ENCODE results near the gene CENPP.
"Not testable (repeated sequence)": the region's sequence is repeated elsewhere in the genome, so short reads cannot be mapped to it uniquely, and the experiment has no call there.

CENPP gene

GRCh38 chr9:92592537-92592936 lies 266.8 kb downstream of the CENPP start:
- Histone ChIP-seq H3K27me3 (ENCODE audit: control insufficient read depth, insufficient read depth, low read length) (no peaks in the 10 kb centered on the region), H3K9ac (no peak overlapping the region), H3K4me3 (ENCODE audit: low read depth, low read length) (no peak overlapping the region), H3K4me1 (peaks cover 9% of the 10 kb centered on the region), H3K27ac (no peak overlapping the region), H3K4me2 (ENCODE audit: low read length) (no peak overlapping the region), H2AFZ (no peak overlapping the region), H3K79me2 (no peaks in the 10 kb centered on the region), H3K9me3 (ENCODE audit: control insufficient read depth, low read length) (no peaks in the 10 kb centered on the region), H3K36me3 (ENCODE audit: control insufficient read depth, insufficient read depth, low read length) (no peaks in the 10 kb centered on the region)
- TF ChIP-seq CTCF (IDR thresholded peaks at IDR 0.05), result no peak

- H3K4me1 ChIP-seq, result peaks cover 9% of the 10 kb centered on the region
- no peaks in the 10 kb centered on the region for H3K36me3 ChIP-seq (ENCODE audit: control insufficient read depth, insufficient read depth, low read length)
- no peak overlapping the region for H3K9ac ChIP-seq
- H3K4me2 ChIP-seq (ENCODE audit: low read length), result no peak overlapping the region
- H3K27ac ChIP-seq, result no peak overlapping the region
- no peak overlapping the region for H3K4me3 ChIP-seq (ENCODE audit: low read depth, low read length)
- no peaks in the 10 kb centered on the region for H3K27me3 ChIP-seq (ENCODE audit: control insufficient read depth, insufficient read depth, low read length)
- TF ChIP-seq CTCF (IDR thresholded peaks at IDR 0.05), result no peak
- no peak overlapping the region for H2AFZ ChIP-seq
- H3K79me2 ChIP-seq, result no peaks in the 10 kb centered on the region
- no peaks in the 10 kb centered on the region for H3K9me3 ChIP-seq (ENCODE audit: control insufficient read depth, low read length)
Measured at GRCh38 chr9:92592946-92593861, 267.5 kb downstream of the CENPP start.

- not testable (repeated sequence) for H3K79me2 ChIP-seq; H3K4me3 ChIP-seq (ENCODE audit: low read depth, low read length); H2AFZ ChIP-seq; H3K27ac ChIP-seq; H3K9ac ChIP-seq; H3K27me3 ChIP-seq (ENCODE audit: control insufficient read depth, insufficient read depth, low read length); H3K9me3 ChIP-seq (ENCODE audit: control insufficient read depth, low read length); H3K4me2 ChIP-seq (ENCODE audit: low read length); H3K4me1 ChIP-seq; H3K36me3 ChIP-seq (ENCODE audit: control insufficient read depth, insufficient read depth, low read length)
Measured at GRCh38 chr9:92595075-92595474, 269.3 kb downstream of the CENPP start.

- no peak overlapping the region for H3K9ac ChIP-seq
- no peaks in the 10 kb centered on the region for H3K4me1 ChIP-seq
- no peak for TF ChIP-seq CTCF (IDR thresholded peaks at IDR 0.05)
- no peak overlapping the region for H3K27ac ChIP-seq
- no peaks in the 10 kb centered on the region for H3K36me3 ChIP-seq (ENCODE audit: control insufficient read depth, insufficient read depth, low read length)
- no peaks in the 10 kb centered on the region for H3K27me3 ChIP-seq (ENCODE audit: control insufficient read depth, insufficient read depth, low read length)
- H3K9me3 ChIP-seq (ENCODE audit: control insufficient read depth, low read length), result no peaks in the 10 kb centered on the region
- H3K4me2 ChIP-seq (ENCODE audit: low read length), result no peak overlapping the region
- H3K4me3 ChIP-seq (ENCODE audit: low read depth, low read length), result no peak overlapping the region
- no peaks in the 10 kb centered on the region for H3K79me2 ChIP-seq
- no peak overlapping the region for H2AFZ ChIP-seq
Measured at GRCh38 chr9:92595930-92596329, 270.2 kb downstream of the CENPP start.

- Histone ChIP-seq H2AFZ (no peak overlapping the region), H3K4me1 (no peaks in the 10 kb centered on the region), H3K27ac (peak overlapping the region; percentile 4), H3K27me3 (ENCODE audit: control insufficient read depth, insufficient read depth, low read length) (no peaks in the 10 kb centered on the region), H3K9ac (no peak overlapping the region), H3K9me3 (ENCODE audit: control insufficient read depth, low read length) (no peaks in the 10 kb centered on the region), H3K4me3 (ENCODE audit: low read depth, low read length) (no peak overlapping the region), H3K36me3 (ENCODE audit: control insufficient read depth, insufficient read depth, low read length) (no peaks in the 10 kb centered on the region), H3K4me2 (ENCODE audit: low read length) (no peak overlapping the region), H3K79me2 (no peaks in the 10 kb centered on the region)
- no peak for TF ChIP-seq CTCF (IDR thresholded peaks at IDR 0.05)
Measured at GRCh38 chr9:92598382-92598781, 272.6 kb downstream of the CENPP start.
